GM21825 (cell line): ENCODE measurements around the gene TPM1.
"Not testable (repeated sequence)": the region's sequence is repeated elsewhere in the genome, so short reads cannot be mapped to it uniquely, and the experiment has no call there.

Experiments
- ATAC-seq: cut with Tn5 transposase; IDR thresholded peaks from one replicate; pipeline ENCODE4 v1.9.1; 2021; ENCODE audit warnings: mild to moderate bottlenecking, moderate library complexity; ENCODE audit not compliant: unreplicated experiment

The TPM1 gene

GRCh38 chr15:63041974-63042876, at the start of gene TPM1:
TPM1 (plus strand) TSS chr15:63042747; CDS start chr15:63042830, 83 bp downstream.
- ATAC-seq, result no peak

GRCh38 chr15:62993066-62993465, 49.5 kb upstream of the TPM1 start:
- ATAC-seq, result no peak

- ATAC-seq, result not testable (repeated sequence)
These were observed 48.9 kb upstream of the TPM1 start for GRCh38 chr15:62993632-62994031.

- ATAC-seq, result no peak
These were observed 48.1 kb upstream of the TPM1 start for GRCh38 chr15:62994439-62994838.

GRCh38 chr15:62994975-62995681, 47.4 kb upstream of the TPM1 start:
- no peak for ATAC-seq

GRCh38 chr15:62997441-62997840, 45.1 kb upstream of the TPM1 start:
- no peak for ATAC-seq

GRCh38 chr15:62998262-62998890, 44.2 kb upstream of the TPM1 start:
- ATAC-seq, result no peak

- no peak for ATAC-seq
These were observed 43.4 kb upstream of the TPM1 start for GRCh38 chr15:62999178-62999577.

GRCh38 chr15:62999923-63000561, 42.5 kb upstream of the TPM1 start:
- ATAC-seq, result no peak

GRCh38 chr15:63000706-63001105, 41.8 kb upstream of the TPM1 start:
- no peak for ATAC-seq

- ATAC-seq, result no peak
These were observed 38.3 kb upstream of the TPM1 start for GRCh38 chr15:63004211-63004610.

GRCh38 chr15:63006032-63006878, 36.3 kb upstream of the TPM1 start:
- ATAC-seq, result no peak

- no peak for ATAC-seq
These were observed 34.1 kb upstream of the TPM1 start for GRCh38 chr15:63008333-63009049.

- ATAC-seq, result no peak
These were observed 32.2 kb upstream of the TPM1 start for GRCh38 chr15:63010386-63010785.

- ATAC-seq, result no peak
These were observed 31.4 kb upstream of the TPM1 start for GRCh38 chr15:63010920-63011693.

- ATAC-seq, result no peak
These were observed 30.1 kb upstream of the TPM1 start for GRCh38 chr15:63012444-63012843.

GRCh38 chr15:63013052-63013808, 29.3 kb upstream of the TPM1 start:
- ATAC-seq, result no peak

- no peak for ATAC-seq
These were observed 28.0 kb upstream of the TPM1 start for GRCh38 chr15:63014578-63014977.
